Left lung (tissue), 10 donors: ENCODE data around the gene KCNK13. TPM values are rescaled to one million over a fixed set of nuclear protein-coding genes. Genes with fewer than 3 reads are reported as not detected.
"Not testable (repeated sequence)": the region's sequence is repeated elsewhere in the genome, so short reads cannot be mapped to it uniquely, and the experiment has no call there.

Experiments used
- ATAC-seq: fragments of 200-7000 bp; cut with Tn5 transposase; one replicate; pipeline ENCODE4 v1.9.1; 2020; ENCODE audit warnings: moderate library complexity
- DNase-seq, 4 donors: peaks; one replicate each; pipeline ENCODE4 v3.0.0-alpha.2; 2013 to 2020
- H3K27ac ChIP-seq, 2 donors: fragments of 200-600 bp; sonication (generic) in 1 of 2; one replicate each; pipeline versions ENCODE4 v1.5.0 to v1.8.0; 2020 to 2021
- H3K27me3 ChIP-seq, 2 donors: fragments of 200-600 bp; sonication (generic) in 1 of 2; one replicate each; pipeline versions ENCODE4 v1.5.0 to v1.8.0; 2020 to 2021
- H3K36me3 ChIP-seq, 2 donors: fragments of 200-600 bp; sonication (generic) in 1 of 2; one replicate each; pipeline versions ENCODE4 v1.5.0 to v1.8.0; 2020 to 2021
- H3K4me1 ChIP-seq, 2 donors: fragments of 200-600 bp; one replicate each; pipeline ENCODE4 v1.8.0; 2021
- H3K4me3 ChIP-seq, 2 donors: fragments of 200-600 bp; sonication (generic) in 1 of 2; one replicate each; pipeline versions ENCODE4 v1.5.0 to v1.8.0; 2020 to 2021; ENCODE audit warnings: mild to moderate bottlenecking in 1 of 2
- H3K9me3 ChIP-seq, 2 donors: fragments of 200-600 bp; sonication (generic) in 1 of 2; one replicate each; pipeline versions ENCODE4 v1.5.0 to v1.8.0; 2020 to 2021
- intact Hi-C, 2 donors: fragments of 100-400 bp; cut with DNase I; formaldehyde crosslinking; loops; one replicate each; pipeline versions ENCODE4 v1.11.2 to v1.14.2; 2022
- polyA plus RNA-seq, 6 donors: library from polyadenylated mRNA; unstranded; fragments of 120-200 nt; gene quantifications; one replicate each; pipeline ENCODE4 v1.2.1, GENCODE V29; 2013; ENCODE audit not compliant: insufficient read length in 6 of 6
- total RNA-seq, 2 donors: library from RNA; stranded (reverse); fragmentation: NEBNext Ultra II Directional; extraction: Animal tissue kit (Norgen Biotek cat#: 25700); gene quantifications; one replicate each; pipeline ENCODE4 v1.2.1, GENCODE V29; 2021
- TF ChIP-seq, protein P1 (sequence below), 2 donors: fragments of 200-600 bp; sonication (generic) in 1 of 2; IDR thresholded peaks; one replicate each; pipeline versions ENCODE4 v1.5.0 to v1.8.0; 2021; ENCODE audit warnings: antibody characterized with exemption in 2 of 2
- donor health status: DM: no; HTN: yes; CAD: no.
- donor health status: DM: no; HTN: no; CAD: no.

The KCNK13 gene
- total and polyA plus RNA-seq, 8 donors: 0.15 to 2.8 (median 0.23) TPM

DNA sequence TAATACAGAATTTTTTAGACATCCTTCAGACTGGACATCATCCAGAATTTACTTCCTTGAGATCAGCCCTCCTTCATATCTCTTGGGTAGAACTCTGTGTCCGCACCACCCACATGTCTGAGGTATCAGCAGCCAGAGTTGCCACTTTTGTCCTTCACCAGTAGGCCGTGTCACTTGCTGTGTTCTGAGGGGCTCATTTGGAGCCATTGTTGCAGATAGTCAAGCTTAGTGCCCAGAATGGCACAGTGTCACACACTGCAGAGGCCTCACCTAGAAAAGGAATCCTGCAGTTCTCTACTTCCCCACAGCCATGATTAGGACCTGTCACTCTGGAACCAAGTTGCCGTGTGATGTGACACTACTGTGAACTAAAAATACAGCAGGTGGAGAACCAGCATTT, 36.9 kb upstream of the KCNK13 start:
- Histone ChIP-seq H3K27ac (no peak overlapping the region), H3K4me1 (no peaks in the 10 kb centered on the region), H3K36me3 (peaks cover 0 to 58% of the 10 kb centered on the region in 2 donors), H3K4me3 (no peak overlapping the region), H3K27me3 (no peaks in the 10 kb centered on the region), H3K9me3 (no peaks in the 10 kb centered on the region)
- ATAC-seq (no peak), DNase-seq (no peak)
- TF ChIP-seq, protein P1, sequence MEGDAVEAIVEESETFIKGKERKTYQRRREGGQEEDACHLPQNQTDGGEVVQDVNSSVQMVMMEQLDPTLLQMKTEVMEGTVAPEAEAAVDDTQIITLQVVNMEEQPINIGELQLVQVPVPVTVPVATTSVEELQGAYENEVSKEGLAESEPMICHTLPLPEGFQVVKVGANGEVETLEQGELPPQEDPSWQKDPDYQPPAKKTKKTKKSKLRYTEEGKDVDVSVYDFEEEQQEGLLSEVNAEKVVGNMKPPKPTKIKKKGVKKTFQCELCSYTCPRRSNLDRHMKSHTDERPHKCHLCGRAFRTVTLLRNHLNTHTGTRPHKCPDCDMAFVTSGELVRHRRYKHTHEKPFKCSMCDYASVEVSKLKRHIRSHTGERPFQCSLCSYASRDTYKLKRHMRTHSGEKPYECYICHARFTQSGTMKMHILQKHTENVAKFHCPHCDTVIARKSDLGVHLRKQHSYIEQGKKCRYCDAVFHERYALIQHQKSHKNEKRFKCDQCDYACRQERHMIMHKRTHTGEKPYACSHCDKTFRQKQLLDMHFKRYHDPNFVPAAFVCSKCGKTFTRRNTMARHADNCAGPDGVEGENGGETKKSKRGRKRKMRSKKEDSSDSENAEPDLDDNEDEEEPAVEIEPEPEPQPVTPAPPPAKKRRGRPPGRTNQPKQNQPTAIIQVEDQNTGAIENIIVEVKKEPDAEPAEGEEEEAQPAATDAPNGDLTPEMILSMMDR (IDR thresholded peaks at IDR 0.05): no peak
- intact Hi-C loops: no loop called here

DNA sequence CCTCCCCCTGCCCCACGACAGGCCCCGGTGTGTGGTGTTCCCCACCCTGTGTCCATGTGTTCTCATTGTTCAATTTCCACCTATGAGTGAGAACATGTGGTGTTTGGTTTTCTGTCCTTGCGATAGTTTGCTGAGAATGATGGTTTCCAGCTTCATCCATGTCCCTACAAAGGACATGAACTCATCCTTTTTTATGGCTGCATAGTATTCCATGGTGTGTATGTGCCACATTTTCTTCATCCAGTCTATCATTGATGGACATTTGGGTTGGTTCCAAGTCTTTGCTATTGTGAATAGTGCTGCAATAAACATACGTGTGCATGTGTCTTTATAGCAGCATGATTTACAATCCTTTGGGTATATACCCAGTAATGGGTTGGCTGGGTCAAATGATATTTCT, 35.2 kb upstream of the KCNK13 start:
- intact Hi-C loops: not testable (repeated sequence)

DNA sequence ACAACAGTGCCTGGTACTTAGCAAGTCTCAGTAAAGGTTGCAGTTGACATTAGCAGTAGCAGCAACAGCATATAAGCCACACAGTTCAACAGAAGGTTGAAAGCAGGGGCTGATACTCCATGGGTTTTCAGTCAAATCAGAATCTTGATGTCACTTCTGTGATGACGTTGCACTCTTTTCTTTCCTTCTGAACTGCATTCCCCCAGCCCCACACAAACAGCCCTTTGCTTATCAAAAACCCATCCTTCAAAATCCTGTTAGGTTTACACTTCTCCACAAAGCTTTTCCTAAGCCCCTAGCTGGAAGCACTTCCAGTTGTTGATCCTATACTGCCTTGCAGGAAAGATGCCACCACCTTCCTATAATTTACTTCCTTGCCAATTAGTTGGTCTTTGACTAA, 34.0 kb upstream of the KCNK13 start:
- H3K27ac ChIP-seq: no peak overlapping the region
- no peaks in the 10 kb centered on the region for H3K4me1 ChIP-seq
- TF ChIP-seq, protein P1 (IDR thresholded peaks at IDR 0.05): no peak
- peaks cover 0 to 46% of the 10 kb centered on the region in 2 donors for H3K36me3 ChIP-seq
- ATAC-seq (no peak), DNase-seq (no peak)
- no peak overlapping the region for H3K4me3 ChIP-seq
- no peaks in the 10 kb centered on the region for H3K27me3 ChIP-seq
- H3K9me3 ChIP-seq: no peaks in the 10 kb centered on the region
- intact Hi-C loops: no loop called here

More for the DNA sequence above, 35.2 kb upstream of the KCNK13 start:
- ATAC-seq, H3K9me3 ChIP-seq, H3K4me3 ChIP-seq, H3K27me3 ChIP-seq, H3K27ac ChIP-seq, H3K4me1 ChIP-seq, DNase-seq: not testable (repeated sequence)
- peaks cover 0 to 49% of the 10 kb centered on the region in 2 donors for H3K36me3 ChIP-seq

DNA sequence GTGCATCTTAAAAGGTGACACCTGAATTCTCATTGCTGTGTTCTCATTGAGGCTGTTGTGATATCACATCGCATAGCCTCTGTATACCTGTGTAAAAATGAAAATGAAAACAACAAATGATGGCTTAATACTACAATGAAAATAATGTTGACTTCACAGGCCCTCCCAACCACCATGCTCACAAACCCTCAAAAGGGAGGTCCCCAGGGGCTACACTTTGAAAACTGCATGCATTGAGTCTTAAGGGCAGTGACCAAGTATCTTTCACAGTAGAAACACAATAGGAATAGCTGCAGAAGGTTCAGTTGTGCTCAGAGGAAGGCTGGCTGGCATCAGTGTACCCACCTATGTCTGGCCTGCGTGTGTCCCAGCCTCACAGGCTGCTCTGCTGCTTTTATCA, 27.6 kb upstream of the KCNK13 start:
- TF ChIP-seq, protein P1 (IDR thresholded peaks at IDR 0.05): no peak
- intact Hi-C loops: no loop called here

DNA sequence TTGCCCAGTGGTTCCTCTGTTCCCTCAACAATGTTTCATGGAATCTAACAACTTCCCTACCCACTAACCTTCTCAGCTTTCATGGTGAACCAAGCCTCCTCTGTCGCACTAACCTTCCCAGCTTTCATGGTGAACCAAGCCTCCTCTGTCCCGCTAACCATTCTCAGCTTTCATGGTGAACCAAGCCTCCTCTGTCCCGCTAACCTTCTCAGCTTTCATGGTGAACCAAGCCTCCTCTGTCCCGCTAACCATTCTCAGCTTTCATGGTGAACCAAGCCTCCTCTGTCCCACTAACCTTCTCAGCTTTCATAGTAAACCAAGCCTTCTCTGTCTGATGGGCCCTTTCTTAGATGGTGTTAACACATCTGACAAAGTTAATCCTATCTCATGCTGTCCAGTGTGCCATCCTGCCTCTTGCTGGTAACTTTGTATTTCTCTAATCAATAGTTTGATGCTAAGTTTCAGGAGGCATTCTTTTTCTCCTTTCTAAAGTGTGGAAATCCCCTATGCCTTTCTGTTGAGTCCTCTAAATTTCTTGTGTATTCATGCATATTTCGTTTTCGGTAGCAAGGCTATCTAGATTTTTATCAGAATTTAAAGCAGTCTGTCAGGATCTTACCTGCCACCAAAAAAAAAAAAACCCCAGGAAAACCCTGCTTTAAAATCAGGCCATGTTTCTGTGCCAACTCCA, 26.8 kb upstream of the KCNK13 start:
- intact Hi-C loops: no loop called here
- ATAC-seq: no peak
- TF ChIP-seq, protein P1 (IDR thresholded peaks at IDR 0.05): no peak

More for the DNA sequence above, 27.6 kb upstream of the KCNK13 start:
- H3K4me3 ChIP-seq: no peak overlapping the region
- H3K36me3 ChIP-seq: peaks cover 0 to 42% of the 10 kb centered on the region in 2 donors
- ATAC-seq (no peak), DNase-seq (no peak)
- no peaks in the 10 kb centered on the region for H3K27me3 ChIP-seq
- H3K27ac ChIP-seq: no peak overlapping the region
- H3K9me3 ChIP-seq: no peaks in the 10 kb centered on the region
- H3K4me1 ChIP-seq: no peaks in the 10 kb centered on the region

More for the DNA sequence above, 26.8 kb upstream of the KCNK13 start:
- DNase-seq: no peak
- Histone ChIP-seq H3K27ac (no peak overlapping the region), H3K9me3 (no peaks in the 10 kb centered on the region), H3K27me3 (no peaks in the 10 kb centered on the region), H3K4me3 (no peak overlapping the region), H3K36me3 (peaks cover 0 to 49% of the 10 kb centered on the region in 2 donors), H3K4me1 (no peaks in the 10 kb centered on the region)
